ENCODE data around the gene RPL19.

RPL19 gene

DNA sequence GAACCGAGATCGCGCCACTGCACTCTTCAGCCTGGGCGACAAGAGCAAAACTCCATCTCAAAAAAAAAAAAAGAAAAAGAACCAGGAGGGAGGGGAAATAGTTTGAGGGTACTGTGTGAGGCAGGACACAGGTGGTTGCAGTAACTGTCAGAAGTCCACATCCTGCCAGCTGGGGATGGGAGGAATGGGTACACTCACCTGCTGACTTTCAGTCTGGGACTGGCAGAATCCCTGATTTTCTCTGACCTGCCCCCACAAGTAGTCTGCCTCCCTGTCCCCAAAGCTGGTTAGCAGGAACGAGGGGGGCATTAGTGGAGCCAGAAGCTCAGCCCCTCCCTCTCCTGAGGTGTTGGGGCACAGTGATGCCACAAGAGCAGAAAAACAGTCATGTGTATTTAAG, 27.0 kb upstream of the RPL19 start:
- no peak for DNase-seq (ENCODE audit: low read depth)

- DNase-seq (ENCODE audit: low read depth): no peak
Measured at GRCh38 chr17:39173526-39174274, 26.4 kb upstream of the RPL19 start.

GRCh38 chr17:39174920-39175694, 25.0 kb upstream of the RPL19 start:
- DNase-seq (ENCODE audit: low read depth): peak; percentile 69

DNA sequence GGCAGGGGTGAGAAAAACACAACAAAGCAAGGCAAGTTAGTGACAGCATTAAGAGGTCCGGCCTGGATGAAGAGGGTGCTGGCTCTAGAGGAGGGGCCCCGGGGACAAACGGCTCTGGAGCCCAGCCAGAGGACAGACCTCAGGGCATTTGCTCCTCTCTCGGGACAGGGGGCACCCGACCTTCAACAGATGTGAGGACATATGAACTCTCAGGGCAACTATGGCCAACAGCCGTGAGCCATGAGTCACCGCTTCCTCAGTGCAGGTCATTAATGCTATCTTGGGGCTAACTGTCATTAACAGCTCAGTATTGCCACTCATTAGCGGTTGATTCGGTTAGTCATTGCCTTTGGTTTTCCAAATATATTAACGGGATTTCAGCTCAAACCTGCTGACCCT, 24.4 kb upstream of the RPL19 start:
- no peak for DNase-seq (ENCODE audit: low read depth)

GRCh38 chr17:39177256-39177655, 22.8 kb upstream of the RPL19 start:
- DNase-seq (ENCODE audit: low read depth): no peak

GRCh38 chr17:39178536-39178935, 21.5 kb upstream of the RPL19 start:
- no peak for DNase-seq (ENCODE audit: low read depth)

DNA sequence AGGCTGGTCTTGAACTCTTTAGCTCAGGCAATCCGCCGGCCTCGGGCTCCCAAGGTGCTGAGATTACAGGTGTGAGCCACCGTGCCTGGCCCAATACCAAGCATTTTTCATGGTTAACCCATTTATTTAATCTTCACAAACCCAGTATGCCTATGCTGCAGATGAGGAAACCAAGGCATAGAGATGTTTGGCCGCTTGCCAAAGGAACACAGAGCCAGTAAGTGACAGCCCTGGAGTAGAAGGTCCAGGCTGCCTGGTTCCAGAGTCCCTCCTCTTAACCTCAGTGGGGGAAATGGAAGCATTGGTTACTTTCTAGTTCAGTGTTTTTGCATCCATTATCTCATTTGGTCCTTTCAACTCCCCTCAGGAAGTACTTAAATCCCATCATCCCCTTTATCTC, 18.8 kb upstream of the RPL19 start:
- DNase-seq (ENCODE audit: low read depth): no peak

DNA sequence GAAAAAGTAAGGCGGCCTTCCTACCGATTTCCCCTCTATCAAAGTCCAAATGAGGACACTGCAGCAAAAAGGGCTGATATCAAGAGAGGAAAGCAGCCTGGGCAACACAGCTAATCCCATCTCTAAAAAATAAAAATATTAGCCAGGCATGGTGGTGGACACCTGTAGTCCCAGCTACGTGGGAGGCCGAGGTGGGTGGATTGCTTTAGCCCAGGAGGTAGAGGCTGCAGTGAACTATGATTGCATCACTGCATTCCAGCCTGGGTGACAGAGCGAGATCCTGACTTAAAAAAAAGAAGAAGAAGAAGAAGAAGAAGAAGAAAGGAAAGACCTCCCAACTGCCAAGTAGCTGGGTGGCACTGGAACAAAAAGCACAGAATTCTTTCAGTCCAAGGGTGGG, 17.0 kb upstream of the RPL19 start:
- no peak for DNase-seq (ENCODE audit: low read depth)

DNA sequence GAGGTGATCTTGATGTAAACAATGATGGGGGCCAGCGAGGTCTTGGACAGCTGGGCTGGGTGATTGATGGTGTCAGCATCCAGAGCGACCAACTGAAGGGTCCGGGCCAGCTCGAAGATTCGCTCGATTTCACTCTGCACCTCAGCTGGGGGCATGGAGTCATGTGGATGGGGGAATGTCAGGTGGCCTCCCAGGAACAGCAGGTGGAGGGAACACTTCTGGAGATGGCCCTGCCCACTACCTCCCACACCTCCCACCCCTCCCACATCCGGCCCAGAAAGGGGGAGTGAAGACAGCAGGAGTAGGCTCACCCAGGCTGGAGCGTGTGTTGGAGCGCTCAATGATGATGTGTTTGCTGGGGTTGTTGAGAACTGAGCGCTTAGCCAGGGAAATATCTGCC, 16.4 kb upstream of the RPL19 start:
- DNase-seq (ENCODE audit: low read depth): no peak

DNA sequence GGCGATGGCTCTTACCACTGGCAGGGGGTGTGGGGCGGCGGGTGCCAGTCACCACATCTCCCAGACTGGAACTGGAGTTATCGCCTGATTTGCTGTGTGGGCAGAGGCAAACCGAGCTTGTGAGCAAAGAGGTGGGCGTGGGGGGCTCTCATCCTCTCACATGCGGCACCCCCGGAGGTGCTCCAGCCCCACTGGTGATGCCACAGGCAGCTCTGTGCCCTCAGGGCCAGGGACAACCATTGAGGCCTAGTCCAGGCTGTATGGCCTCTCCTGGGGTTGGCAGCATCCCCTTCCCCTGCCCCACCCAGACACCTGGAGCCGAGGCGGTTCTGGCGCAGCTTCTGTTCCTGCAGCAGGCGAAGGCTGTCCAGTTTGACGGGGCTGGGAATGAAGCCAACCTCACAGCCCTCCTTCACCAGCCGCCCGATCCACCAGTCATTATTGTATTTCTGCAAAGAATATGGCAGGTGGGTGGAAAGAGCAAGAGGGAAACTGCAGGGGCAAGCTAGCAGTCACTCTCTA, 13.5 kb upstream of the RPL19 start:
- no peak for DNase-seq (ENCODE audit: low read depth)

GRCh38 chr17:39187152-39187830, 12.8 kb upstream of the RPL19 start:
- DNase-seq (ENCODE audit: low read depth): no peak

DNA sequence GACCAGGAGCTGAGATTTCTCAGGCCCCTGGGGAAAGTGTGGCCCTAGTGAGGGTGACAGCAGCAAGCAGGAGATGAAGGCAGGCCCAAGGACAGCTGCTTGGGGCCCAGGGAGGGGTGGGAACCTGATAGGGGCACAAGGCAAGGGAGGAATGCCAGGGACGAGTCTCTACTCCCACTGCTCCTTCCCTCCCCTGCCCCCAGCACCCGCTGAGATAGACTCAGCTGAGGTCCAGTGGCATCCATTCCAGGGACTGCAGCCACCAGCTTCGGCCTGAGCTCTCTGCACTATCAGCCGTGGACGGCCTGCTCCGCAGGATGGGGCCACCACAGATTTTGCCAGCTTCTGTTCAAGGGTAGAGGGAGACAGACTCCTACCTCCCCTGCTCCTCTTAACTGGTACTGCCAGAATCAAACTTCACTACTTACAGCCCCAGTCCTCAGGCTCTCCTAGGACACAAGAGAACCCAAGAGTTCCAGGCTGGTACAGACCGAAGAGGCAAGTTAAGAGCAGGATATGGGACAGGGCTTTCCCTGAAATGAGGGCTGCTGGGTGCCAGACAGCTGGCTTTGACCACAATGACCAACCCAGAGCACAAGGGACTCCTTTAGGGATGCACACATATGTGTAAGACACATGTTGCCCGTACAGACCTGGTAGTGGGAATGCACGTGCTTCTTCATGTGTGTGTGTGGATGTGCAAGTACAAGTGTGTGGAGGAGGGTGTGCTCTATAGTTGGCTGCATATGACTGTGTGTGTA, 8.2 kb upstream of the RPL19 start:
- DNase-seq (ENCODE audit: low read depth): no peak

GRCh38 chr17:39192901-39193300, 7.2 kb upstream of the RPL19 start:
- no peak for DNase-seq (ENCODE audit: low read depth)

DNA sequence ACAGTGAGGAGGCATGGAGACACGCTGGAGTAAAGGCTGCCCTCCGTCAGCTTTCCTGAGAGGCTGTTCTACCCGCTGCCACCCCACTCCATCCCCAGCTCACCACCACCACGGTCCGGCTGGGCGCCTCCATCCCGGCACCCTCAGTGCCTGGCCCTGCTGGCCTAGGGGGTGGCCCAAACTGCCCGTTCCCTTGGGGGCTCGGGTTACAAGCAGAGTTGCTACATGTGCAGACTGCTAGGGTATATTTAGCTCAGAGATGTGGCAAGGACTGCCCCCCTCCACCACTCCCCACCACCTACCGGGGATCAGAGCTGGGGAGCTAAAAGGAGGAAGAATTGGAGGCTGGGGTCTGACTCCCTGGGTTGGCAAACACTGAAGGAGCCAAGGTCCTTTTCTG, 6.7 kb upstream of the RPL19 start:
- DNase-seq (ENCODE audit: low read depth): no peak

GRCh38 chr17:39194089-39194984, 5.7 kb upstream of the RPL19 start:
- no peak for DNase-seq (ENCODE audit: low read depth)

GRCh38 chr17:39194985-39195524, 5.0 kb upstream of the RPL19 start:
- DNase-seq (ENCODE audit: low read depth): no peak

GRCh38 chr17:39195568-39196160, 4.4 kb upstream of the RPL19 start:
- no peak for DNase-seq (ENCODE audit: low read depth)

GRCh38 chr17:39196241-39196807, 3.8 kb upstream of the RPL19 start:
- no peak for DNase-seq (ENCODE audit: low read depth)

GRCh38 chr17:39196808-39197291, 3.2 kb upstream of the RPL19 start:
- DNase-seq (ENCODE audit: low read depth): no peak

All from activated gamma-delta T cell treated with anti-CD3 and anti-CD28 coated beads, Interleukin-2, amount 50 U/mL, for 16 hours (primary cell).